Measurements from ENCODE around the gene FN1. TPM values are rescaled to one million over a fixed set of nuclear protein-coding genes. Genes with fewer than 3 reads are reported as not detected.
"Not testable (repeated sequence)": the region's sequence is repeated elsewhere in the genome, so short reads cannot be mapped to it uniquely, and the experiment has no call there.

The FN1 gene
- total RNA-seq, 1 donor from 2014 or later, result 30,644 TPM

GRCh38 chr2:215361876-215362561 is 73.8 kb downstream of the FN1 start:
- Mint-ChIP-seq H3K4me1 (ENCODE audit: low read depth) (peaks cover 77% of the 10 kb centered on the region), H3K9me3 (ENCODE audit: low read depth) (no peaks in the 10 kb centered on the region)

GRCh38 chr2:215361211-215361875 is 74.5 kb downstream of the FN1 start:
- no peak for TF ChIP-seq CTCF (IDR thresholded peaks at IDR 0.05)
- no peak for DNase-seq (ENCODE audit: low spot score)
- H3K4me1 Mint-ChIP-seq (ENCODE audit: low read depth), result peaks cover 78% of the 10 kb centered on the region
- H3K36me3 Mint-ChIP-seq (ENCODE audit: low read depth), result peaks cover 61% of the 10 kb centered on the region
- no peaks in the 10 kb centered on the region for H3K9me3 Mint-ChIP-seq (ENCODE audit: low read depth)
- peak overlapping the region; percentile 85 for H3K27ac Mint-ChIP-seq (ENCODE audit: unreplicated experiment)
- no peaks in the 10 kb centered on the region for H3K27me3 Mint-ChIP-seq (ENCODE audit: low read depth)
- H3K4me3 Mint-ChIP-seq (ENCODE audit: unreplicated experiment), result peak overlapping the region; percentile 13

More at GRCh38 chr2:215361876-215362561, 73.8 kb downstream of the FN1 start:
- Mint-ChIP-seq H3K27ac (ENCODE audit: unreplicated experiment) (peak overlapping the region; percentile 85), H3K4me3 (ENCODE audit: unreplicated experiment) (no peak overlapping the region), H3K27me3 (ENCODE audit: low read depth) (no peaks in the 10 kb centered on the region), H3K36me3 (ENCODE audit: low read depth) (peaks cover 67% of the 10 kb centered on the region)
- TF ChIP-seq CTCF (IDR thresholded peaks at IDR 0.05), result no peak
- no peak for DNase-seq (ENCODE audit: low spot score)

- Mint-ChIP-seq H3K4me1 (ENCODE audit: low read depth) (peaks cover 78% of the 10 kb centered on the region), H3K4me3 (ENCODE audit: unreplicated experiment) (no peak overlapping the region), H3K9me3 (ENCODE audit: low read depth) (no peaks in the 10 kb centered on the region), H3K27ac (ENCODE audit: unreplicated experiment) (peak overlapping the region; percentile 85), H3K36me3 (ENCODE audit: low read depth) (peaks cover 57% of the 10 kb centered on the region), H3K27me3 (ENCODE audit: low read depth) (no peaks in the 10 kb centered on the region)
- no peak for DNase-seq (ENCODE audit: low spot score)
- no peak for TF ChIP-seq CTCF (IDR thresholded peaks at IDR 0.05)
Observed at GRCh38 chr2:215360596-215360995, 75.3 kb downstream of the FN1 start.

- not testable (repeated sequence) for DNase-seq (ENCODE audit: low spot score); H3K4me3 Mint-ChIP-seq (ENCODE audit: unreplicated experiment); H3K27me3 Mint-ChIP-seq (ENCODE audit: low read depth); H3K9me3 Mint-ChIP-seq (ENCODE audit: low read depth)
- Mint-ChIP-seq H3K4me1 (ENCODE audit: low read depth) (peaks cover 77% of the 10 kb centered on the region), H3K27ac (ENCODE audit: unreplicated experiment) (peak overlapping the region; percentile 85), H3K36me3 (ENCODE audit: low read depth) (peaks cover 52% of the 10 kb centered on the region)
Observed at GRCh38 chr2:215360059-215360458, 75.8 kb downstream of the FN1 start.

- H3K9me3 Mint-ChIP-seq (ENCODE audit: low read depth), result no peaks in the 10 kb centered on the region
- H3K27me3 Mint-ChIP-seq (ENCODE audit: low read depth), result no peaks in the 10 kb centered on the region
- TF ChIP-seq CTCF (IDR thresholded peaks at IDR 0.05), result no peak
- H3K4me1 Mint-ChIP-seq (ENCODE audit: low read depth), result peaks cover 77% of the 10 kb centered on the region
- peaks cover 47% of the 10 kb centered on the region for H3K36me3 Mint-ChIP-seq (ENCODE audit: low read depth)
- DNase-seq (ENCODE audit: low spot score), result no peak
- H3K4me3 Mint-ChIP-seq (ENCODE audit: unreplicated experiment), result no peak overlapping the region
- H3K27ac Mint-ChIP-seq (ENCODE audit: unreplicated experiment), result peak overlapping the region; percentile 78
Observed at GRCh38 chr2:215359576-215359922, 76.3 kb downstream of the FN1 start.

Measured in chondrocyte (in vitro differentiated cells).